Mucosa of stomach (tissue), 1 donor: ENCODE measurements around the gene PCDHA3.
"Not testable (repeated sequence)": the region's sequence is repeated elsewhere in the genome, so short reads cannot be mapped to it uniquely, and the experiment has no call there.

Experiments used
- H3K27me3 ChIP-seq: one replicate; pipeline ENCODE4 v1.7.0; 2013; ENCODE audit warnings: mild to moderate bottlenecking, low read length; ENCODE audit not compliant: control insufficient read depth, insufficient read depth
- H3K36me3 ChIP-seq: one replicate; pipeline ENCODE4 v1.7.0; 2013; ENCODE audit warnings: low read length; ENCODE audit not compliant: control insufficient read depth, insufficient read depth
- H3K4me1 ChIP-seq: one replicate; pipeline ENCODE4 v1.7.0; 2013; ENCODE audit warnings: mild to moderate bottlenecking, low read length; ENCODE audit not compliant: control insufficient read depth, insufficient read depth
- H3K4me3 ChIP-seq: one replicate; pipeline ENCODE4 v1.7.0; 2013; ENCODE audit warnings: low read length
- H3K9ac ChIP-seq: one replicate; pipeline ENCODE4 v1.7.0; 2013; ENCODE audit warnings: mild to moderate bottlenecking, low read length, moderate library complexity
- H3K9me3 ChIP-seq: one replicate; pipeline ENCODE4 v1.7.0; 2013; ENCODE audit warnings: mild to moderate bottlenecking, low read length, moderate library complexity; ENCODE audit not compliant: control insufficient read depth
- donor health status: Pancreatic carcinoma.

The PCDHA3 gene

GRCh38 chr5:140796072-140796717 is 4.7 kb upstream of the PCDHA3 start:
- not testable (repeated sequence) for H3K36me3 ChIP-seq, H3K4me3 ChIP-seq, H3K9me3 ChIP-seq, H3K27me3 ChIP-seq, H3K9ac ChIP-seq, H3K4me1 ChIP-seq

- Histone ChIP-seq H3K9me3 (no peaks in the 10 kb centered on the region), H3K9ac (no peak overlapping the region), H3K27me3 (no peaks in the 10 kb centered on the region), H3K4me1 (no peaks in the 10 kb centered on the region), H3K4me3 (no peak overlapping the region), H3K36me3 (no peaks in the 10 kb centered on the region)
These were observed 4.2 kb upstream of the PCDHA3 start for GRCh38 chr5:140796718-140797095.

GRCh38 chr5:140801494-140801841 is 611 bp downstream of the PCDHA3 start:
- Histone ChIP-seq H3K4me1 (no peaks in the 10 kb centered on the region), H3K9ac (no peak overlapping the region), H3K4me3 (no peak overlapping the region), H3K9me3 (no peaks in the 10 kb centered on the region), H3K27me3 (no peaks in the 10 kb centered on the region), H3K36me3 (no peaks in the 10 kb centered on the region)

GRCh38 chr5:140802381-140802780 is 1.5 kb downstream of the PCDHA3 start:
- not testable (repeated sequence) for H3K4me1 ChIP-seq, H3K27me3 ChIP-seq, H3K9ac ChIP-seq, H3K9me3 ChIP-seq, H3K36me3 ChIP-seq, H3K4me3 ChIP-seq

GRCh38 chr5:140802781-140803271 is 2.0 kb downstream of the PCDHA3 start:
- Histone ChIP-seq H3K9ac (no peak overlapping the region), H3K36me3 (no peaks in the 10 kb centered on the region), H3K4me3 (no peak overlapping the region), H3K4me1 (no peaks in the 10 kb centered on the region), H3K9me3 (no peaks in the 10 kb centered on the region), H3K27me3 (no peaks in the 10 kb centered on the region)

GRCh38 chr5:140806834-140807775 is 6.2 kb downstream of the PCDHA3 start, which contains the start of gene PCDHA4:
Gene PCDHA4 (plus strand): TSS chr5:140807068.
- no peak within 1 kb of the TSS for H3K9ac ChIP-seq
- H3K4me3 ChIP-seq, result no peak within 1 kb of the TSS
- no peaks in the 10 kb centered on the region for H3K27me3 ChIP-seq
- H3K9me3 ChIP-seq, result no peaks in the 10 kb centered on the region
- H3K4me1 ChIP-seq, result no peaks in the 10 kb centered on the region
- H3K36me3 ChIP-seq, result no peaks in the 10 kb centered on the region

- H3K4me3 ChIP-seq, result not testable (repeated sequence)
These were observed 7.5 kb downstream of the PCDHA3 start for GRCh38 chr5:140808241-140808888.

GRCh38 chr5:140808889-140809291 is 8.0 kb downstream of the PCDHA3 start:
- H3K36me3 ChIP-seq, result no peaks in the 10 kb centered on the region

More at GRCh38 chr5:140808241-140808888, 7.5 kb downstream of the PCDHA3 start:
- not testable (repeated sequence) for H3K27me3 ChIP-seq, H3K4me1 ChIP-seq, H3K9me3 ChIP-seq, H3K36me3 ChIP-seq, H3K9ac ChIP-seq

GRCh38 chr5:140821375-140822280 is 20.8 kb downstream of the PCDHA3 start, which contains the start of gene PCDHA5:
Gene PCDHA5 (plus strand): TSS chr5:140821613.
- H3K9me3 ChIP-seq, result no peaks in the 10 kb centered on the region
- H3K4me1 ChIP-seq, result no peaks in the 10 kb centered on the region
- H3K9ac ChIP-seq, result no peak within 1 kb of the TSS
- no peak within 1 kb of the TSS for H3K4me3 ChIP-seq
- H3K36me3 ChIP-seq, result no peaks in the 10 kb centered on the region
- no peaks in the 10 kb centered on the region for H3K27me3 ChIP-seq

More at GRCh38 chr5:140808889-140809291, 8.0 kb downstream of the PCDHA3 start:
- Histone ChIP-seq H3K9ac (no peak overlapping the region), H3K4me3 (no peak overlapping the region), H3K4me1 (no peaks in the 10 kb centered on the region), H3K9me3 (no peaks in the 10 kb centered on the region), H3K27me3 (no peaks in the 10 kb centered on the region)

GRCh38 chr5:140822281-140822629 is 21.4 kb downstream of the PCDHA3 start:
- Histone ChIP-seq H3K9me3 (no peaks in the 10 kb centered on the region), H3K9ac (no peak overlapping the region), H3K4me3 (no peak overlapping the region), H3K4me1 (no peaks in the 10 kb centered on the region), H3K27me3 (no peaks in the 10 kb centered on the region), H3K36me3 (no peaks in the 10 kb centered on the region)

GRCh38 chr5:140822969-140823368 is 22.1 kb downstream of the PCDHA3 start:
- H3K27me3 ChIP-seq, H3K4me3 ChIP-seq, H3K9ac ChIP-seq, H3K36me3 ChIP-seq, H3K4me1 ChIP-seq, H3K9me3 ChIP-seq: not testable (repeated sequence)
